Measurements from ENCODE around the gene CAPN14. TPM values are rescaled to one million over a fixed set of nuclear protein-coding genes. Genes with fewer than 3 reads are reported as not detected.

Gene CAPN14
- polyA plus RNA-seq, 1 of the 3 experiments (the other 2 are of a cell fraction): 0.08 TPM

DNA sequence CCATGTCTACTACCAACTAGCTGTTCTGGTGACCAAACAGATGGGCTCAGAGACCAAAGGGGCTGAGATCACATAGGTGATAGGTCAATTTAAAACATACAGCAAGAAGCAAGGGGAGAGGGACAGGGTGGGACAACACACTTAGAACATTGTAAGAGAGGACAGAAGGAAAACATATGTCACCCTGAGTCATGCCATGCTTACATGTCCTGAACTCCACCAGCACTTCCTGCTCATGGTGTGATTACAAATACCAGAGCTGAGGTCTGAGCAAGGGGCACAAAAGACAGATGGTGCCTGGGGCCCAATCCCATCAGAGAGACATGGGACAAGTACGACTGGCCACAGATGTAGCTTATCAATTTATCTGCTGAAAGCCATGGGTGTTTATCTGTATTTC, 50.4 kb downstream of the CAPN14 start:
- WGBS (ENCODE audit: low lambda C conversion rate): 14% methylated on average over 1 of the region's 1 CpG
- Histone ChIP-seq H3K4me1 (ENCODE audit: control insufficient read depth in 1 of 2, insufficient read depth in 2 of 2, low read depth in 1 of 2, low read length in 1 of 2) (peaks cover 0 to 6% of the 10 kb centered on the region in 2 experiments; a peak in 1 of 4 replicates), H3K4me2 (no peak overlapping the region), H4K20me1 (ENCODE audit: insufficient read depth) (no peaks in the 10 kb centered on the region), H3K27ac (ENCODE audit: low read depth in 2 of 2, low read length in 1 of 2) (no peak overlapping the region), H3K9me3 (no peaks in the 10 kb centered on the region), H3K27me3 (ENCODE audit: insufficient read depth) (no peaks in the 10 kb centered on the region; the same call in 1 of the 2 replicates), H3K36me3 (replicated peaks in 1 of 2; ENCODE audit: control insufficient read depth in 1 of 2, insufficient read depth in 2 of 2, low read length in 1 of 2) (no peaks in the 10 kb centered on the region), H2AFZ (ENCODE audit: low read depth) (no peak overlapping the region), H3K9ac (no peak overlapping the region), H3K9me2 (no peaks in the 10 kb centered on the region), H3F3A (replicated peaks; ENCODE audit: insufficient read depth) (no peaks in the 10 kb centered on the region), H3K4me3 (ENCODE audit: low read depth in 2 of 2, low read length in 1 of 2) (no peak overlapping the region), H3K79me2 (ENCODE audit: insufficient read depth) (no peaks in the 10 kb centered on the region)
- TF ChIP-seq FOSL2 (IDR thresholded peaks at IDR 0.05; ENCODE audit: borderline replicate concordance, low read depth) (no peak), TCF12 (IDR thresholded peaks at IDR 0.05) (no peak)
- ChIA-PET CTCF (interaction anchor here (0.9 to 18.2 kb wide), 10 partner anchors 14 to 1003 kb away, joined by 3 to 535 read pairs (median 33); partner anchors contain the start of genes EHD3 and GALNT14), POLR2A (no interaction called here)
- peak; percentile 47 for DNase-seq

DNA sequence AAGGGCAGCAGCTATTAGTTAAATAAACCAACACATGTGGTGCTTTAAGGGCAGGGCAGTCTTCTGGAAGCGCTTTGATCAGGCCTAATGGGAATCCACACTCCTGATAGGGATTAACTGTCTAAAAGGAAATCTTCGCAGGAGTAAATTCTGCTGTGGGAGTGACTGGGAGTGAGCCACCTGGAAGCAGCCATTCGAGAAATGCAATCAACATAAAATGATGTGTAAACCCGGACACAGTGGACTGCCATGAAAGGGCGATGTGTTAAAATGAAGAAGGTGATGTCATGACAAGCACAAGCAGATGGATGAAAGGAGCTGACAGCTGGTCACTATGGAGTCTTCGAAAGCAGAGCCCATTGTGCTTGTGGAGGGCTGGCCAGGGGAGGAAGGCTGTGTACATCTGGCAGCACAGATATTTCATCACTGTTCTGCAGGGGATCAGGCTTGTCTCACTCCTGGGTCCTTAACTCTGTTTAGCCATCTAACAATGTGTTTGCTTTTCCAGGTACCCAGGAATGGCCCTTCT, 54.2 kb downstream of the CAPN14 start:
- H3K4me2 ChIP-seq: no peak overlapping the region
- 26% methylated on average over 6 of the region's 6 CpGs for WGBS (ENCODE audit: low lambda C conversion rate)
- TF ChIP-seq TAF1 (IDR thresholded peaks at IDR 0.05; ENCODE audit: borderline replicate concordance, low read depth, low read length): no peak
- TF ChIP-seq RFX5 (IDR thresholded peaks at IDR 0.05; ENCODE audit: low read length): no peak
- TF ChIP-seq, protein P1, sequence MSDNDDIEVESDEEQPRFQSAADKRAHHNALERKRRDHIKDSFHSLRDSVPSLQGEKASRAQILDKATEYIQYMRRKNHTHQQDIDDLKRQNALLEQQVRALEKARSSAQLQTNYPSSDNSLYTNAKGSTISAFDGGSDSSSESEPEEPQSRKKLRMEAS (IDR thresholded peaks at IDR 0.05; ENCODE audit: low read depth): no peak
- TF ChIP-seq, protein P2, sequence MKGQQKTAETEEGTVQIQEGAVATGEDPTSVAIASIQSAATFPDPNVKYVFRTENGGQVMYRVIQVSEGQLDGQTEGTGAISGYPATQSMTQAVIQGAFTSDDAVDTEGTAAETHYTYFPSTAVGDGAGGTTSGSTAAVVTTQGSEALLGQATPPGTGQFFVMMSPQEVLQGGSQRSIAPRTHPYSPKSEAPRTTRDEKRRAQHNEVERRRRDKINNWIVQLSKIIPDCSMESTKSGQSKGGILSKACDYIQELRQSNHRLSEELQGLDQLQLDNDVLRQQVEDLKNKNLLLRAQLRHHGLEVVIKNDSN (IDR thresholded peaks at IDR 0.05; ENCODE audit: borderline replicate concordance, low read depth): no peak
- TF ChIP-seq RAD21 (IDR thresholded peaks at IDR 0.05; ENCODE audit: low read length): no peak
- TF ChIP-seq CHD2 (IDR thresholded peaks at IDR 0.05; ENCODE audit: low read length, partially characterized antibody): no peak
- TF ChIP-seq MEF2A (IDR thresholded peaks at IDR 0.05; ENCODE audit: borderline replicate concordance, low read depth): no peak
- TF ChIP-seq TEAD4 (IDR thresholded peaks at IDR 0.05; ENCODE audit: borderline replicate concordance, insufficient read depth): no peak
- TF ChIP-seq NFIC (IDR thresholded peaks at IDR 0.05; ENCODE audit: borderline replicate concordance): no peak
- TF ChIP-seq MXI1 (IDR thresholded peaks at IDR 0.05; ENCODE audit: low read depth, low read length): no peak
- TF ChIP-seq YY1 (IDR thresholded peaks at IDR 0.05; ENCODE audit: low read depth): no peak
- no peak for TF ChIP-seq POLR2AphosphoS5 (IDR thresholded peaks at IDR 0.05; ENCODE audit: low read depth, low read length)
- TF ChIP-seq FOSL2 (IDR thresholded peaks at IDR 0.05; ENCODE audit: borderline replicate concordance, low read depth): no peak
- TF ChIP-seq, protein P3, sequence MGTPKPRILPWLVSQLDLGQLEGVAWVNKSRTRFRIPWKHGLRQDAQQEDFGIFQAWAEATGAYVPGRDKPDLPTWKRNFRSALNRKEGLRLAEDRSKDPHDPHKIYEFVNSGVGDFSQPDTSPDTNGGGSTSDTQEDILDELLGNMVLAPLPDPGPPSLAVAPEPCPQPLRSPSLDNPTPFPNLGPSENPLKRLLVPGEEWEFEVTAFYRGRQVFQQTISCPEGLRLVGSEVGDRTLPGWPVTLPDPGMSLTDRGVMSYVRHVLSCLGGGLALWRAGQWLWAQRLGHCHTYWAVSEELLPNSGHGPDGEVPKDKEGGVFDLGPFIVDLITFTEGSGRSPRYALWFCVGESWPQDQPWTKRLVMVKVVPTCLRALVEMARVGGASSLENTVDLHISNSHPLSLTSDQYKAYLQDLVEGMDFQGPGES (IDR thresholded peaks at IDR 0.05; ENCODE audit: low read depth, low read length): no peak
- no peak for TF ChIP-seq GABPA (IDR thresholded peaks at IDR 0.05; ENCODE audit: low read depth)

More for the DNA sequence above, 54.2 kb downstream of the CAPN14 start:
- no peak overlapping the region for H3K27ac ChIP-seq (ENCODE audit: low read depth in 2 of 2, low read length in 1 of 2)
- ChIA-PET POLR2A (no interaction called here), CTCF (interaction anchor here (0.6 to 18.2 kb wide), 10 partner anchors 8 to 998 kb away, joined by 3 to 535 read pairs (median 6); partner anchors contain the start of gene GALNT14)
- no peaks in the 10 kb centered on the region for H3K9me3 ChIP-seq
- H3K9ac ChIP-seq: no peak overlapping the region
- H3K4me1 ChIP-seq (ENCODE audit: control insufficient read depth in 1 of 2, insufficient read depth in 2 of 2, low read depth in 1 of 2, low read length in 1 of 2): peaks cover 0 to 6% of the 10 kb centered on the region in 2 experiments; a peak in 1 of 4 replicates
- H3K27me3 ChIP-seq (ENCODE audit: insufficient read depth): no peaks in the 10 kb centered on the region; the same call in 1 of the 2 replicates
- no peaks in the 10 kb centered on the region for H3F3A ChIP-seq (replicated peaks; ENCODE audit: insufficient read depth)
- H3K4me3 ChIP-seq (ENCODE audit: low read depth in 2 of 2, low read length in 1 of 2): no peak overlapping the region
- no peaks in the 10 kb centered on the region for H4K20me1 ChIP-seq (ENCODE audit: insufficient read depth)
- H3K79me2 ChIP-seq (ENCODE audit: insufficient read depth): no peaks in the 10 kb centered on the region
- DNase-seq: no peak
- no peak overlapping the region for H2AFZ ChIP-seq (ENCODE audit: low read depth)
- no peaks in the 10 kb centered on the region for H3K9me2 ChIP-seq
- H3K36me3 ChIP-seq (replicated peaks in 1 of 2; ENCODE audit: control insufficient read depth in 1 of 2, insufficient read depth in 2 of 2, low read length in 1 of 2): no peaks in the 10 kb centered on the region
